Measurements from ENCODE around the gene ATOX1.
"Not testable (repeated sequence)": the region's sequence is repeated elsewhere in the genome, so short reads cannot be mapped to it uniquely, and the experiment has no call there.

- TF ChIP-seq CTCF (conservative IDR thresholded peaks at IDR 0.05; ENCODE audit: low read length); EZH2phosphoT487 (IDR thresholded peaks at IDR 0.05; ENCODE audit: borderline replicate concordance, low read depth, low read length): not testable (repeated sequence)
Observed at GRCh38 chr5:151729597-151729996, 28.8 kb downstream of the ATOX1 start.

Data from OCI-LY7 (cell line).